WTC11 (cell line): ENCODE results near the gene NLN.

Experiments used
- CREB1 ChIP-seq: sonication (generic); formaldehyde crosslinking; IDR thresholded peaks from 2 replicates; pipeline ENCODE4 v1.8.0; 2023; ENCODE audit warnings: mild to moderate bottlenecking, missing genetic modification reagents
- ELF4 ChIP-seq: sonication (generic); formaldehyde crosslinking; IDR thresholded peaks from 2 replicates; pipeline ENCODE4 v1.8.1; 2022; ENCODE audit warnings: low read depth, mild to moderate bottlenecking, moderate library complexity, missing genetic modification reagents
- ERG ChIP-seq: fragments of 250-450 bp; sonication (Bioruptor Pico); IDR thresholded peaks from 2 replicates; pipeline ENCODE4 v1.8.0; 2021; ENCODE audit warnings: mild to moderate bottlenecking
- GABPB1 ChIP-seq: sonication (generic); formaldehyde crosslinking; IDR thresholded peaks from 2 replicates; pipeline ENCODE4 v1.8.1; 2023; ENCODE audit warnings: mild to moderate bottlenecking, missing genetic modification reagents
- HMGXB4 ChIP-seq: sonication (generic); formaldehyde crosslinking; IDR thresholded peaks from 2 replicates; pipeline ENCODE4 v1.8.1; 2023; ENCODE audit warnings: mild to moderate bottlenecking, moderate library complexity, missing genetic modification reagents
- NR3C1 ChIP-seq: sonication (generic); formaldehyde crosslinking; conservative IDR thresholded peaks from 2 replicates; pipeline ENCODE4 v1.8.1; 2023; ENCODE audit warnings: low read depth, mild to moderate bottlenecking, missing genetic modification reagents
- PRDM15 ChIP-seq: sonication (generic); formaldehyde crosslinking; IDR thresholded peaks from 2 replicates; pipeline ENCODE4 v1.8.0; 2022; ENCODE audit warnings: missing genetic modification reagents
- TEAD4 ChIP-seq: sonication (generic); formaldehyde crosslinking; IDR thresholded peaks from 2 replicates; pipeline ENCODE4 v1.8.0; 2022; ENCODE audit warnings: mild to moderate bottlenecking, missing genetic modification reagents
- USF2 ChIP-seq: sonication (generic); formaldehyde crosslinking; IDR thresholded peaks from 2 replicates; pipeline ENCODE4 v1.8.1; 2023; ENCODE audit warnings: mild to moderate bottlenecking, missing genetic modification reagents, moderate library complexity
- TF ChIP-seq, protein P1 (sequence below): fragments of 200-600 bp; IDR thresholded peaks from 2 replicates; pipeline ENCODE4 v1.8.0; 2022; ENCODE audit warnings: antibody characterized with exemption
- TF ChIP-seq, protein P2 (sequence below): sonication (generic); formaldehyde crosslinking; IDR thresholded peaks from 2 replicates; pipeline ENCODE4 v1.8.0; 2022; ENCODE audit warnings: mild to moderate bottlenecking, missing genetic modification reagents
- TF ChIP-seq, protein P3 (sequence below): sonication (generic); formaldehyde crosslinking; IDR thresholded peaks from 2 replicates; pipeline ENCODE4 v1.8.0; 2022; ENCODE audit warnings: mild to moderate bottlenecking, missing genetic modification reagents

DNA sequence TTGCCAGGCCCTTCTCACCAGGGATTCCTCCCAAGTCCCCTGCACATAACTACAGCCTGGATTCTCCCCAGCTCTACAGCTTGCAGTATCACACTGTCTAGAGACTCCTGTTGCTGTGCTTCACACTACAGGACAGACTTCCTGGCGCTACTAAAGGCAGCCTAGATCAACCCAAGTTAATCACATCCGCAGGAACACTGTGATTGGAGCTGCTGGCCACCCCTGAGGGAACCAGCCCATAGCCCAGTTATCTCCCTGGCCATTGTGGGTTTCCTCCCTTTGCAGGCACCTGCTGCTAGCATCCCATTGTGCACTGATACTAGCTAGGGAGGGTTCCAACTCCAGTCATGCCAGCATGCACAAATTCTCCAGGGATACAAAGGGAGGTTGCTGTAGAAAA, 53.5 kb downstream of the NLN start:
- TF ChIP-seq TEAD4 (CRISPR knock-in tag) (no peak), GABPB1 (no peak), ERG (no peak), PRDM15 (CRISPR knock-in tag) (no peak), ELF4 (CRISPR knock-in tag) (no peak), NR3C1 (CRISPR knock-in tag) (no peak), HMGXB4 (CRISPR knock-in tag) (no peak), USF2 (no peak), CREB1 (no peak)
- TF ChIP-seq, protein P1, sequence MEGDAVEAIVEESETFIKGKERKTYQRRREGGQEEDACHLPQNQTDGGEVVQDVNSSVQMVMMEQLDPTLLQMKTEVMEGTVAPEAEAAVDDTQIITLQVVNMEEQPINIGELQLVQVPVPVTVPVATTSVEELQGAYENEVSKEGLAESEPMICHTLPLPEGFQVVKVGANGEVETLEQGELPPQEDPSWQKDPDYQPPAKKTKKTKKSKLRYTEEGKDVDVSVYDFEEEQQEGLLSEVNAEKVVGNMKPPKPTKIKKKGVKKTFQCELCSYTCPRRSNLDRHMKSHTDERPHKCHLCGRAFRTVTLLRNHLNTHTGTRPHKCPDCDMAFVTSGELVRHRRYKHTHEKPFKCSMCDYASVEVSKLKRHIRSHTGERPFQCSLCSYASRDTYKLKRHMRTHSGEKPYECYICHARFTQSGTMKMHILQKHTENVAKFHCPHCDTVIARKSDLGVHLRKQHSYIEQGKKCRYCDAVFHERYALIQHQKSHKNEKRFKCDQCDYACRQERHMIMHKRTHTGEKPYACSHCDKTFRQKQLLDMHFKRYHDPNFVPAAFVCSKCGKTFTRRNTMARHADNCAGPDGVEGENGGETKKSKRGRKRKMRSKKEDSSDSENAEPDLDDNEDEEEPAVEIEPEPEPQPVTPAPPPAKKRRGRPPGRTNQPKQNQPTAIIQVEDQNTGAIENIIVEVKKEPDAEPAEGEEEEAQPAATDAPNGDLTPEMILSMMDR: no peak
- TF ChIP-seq, protein P2, sequence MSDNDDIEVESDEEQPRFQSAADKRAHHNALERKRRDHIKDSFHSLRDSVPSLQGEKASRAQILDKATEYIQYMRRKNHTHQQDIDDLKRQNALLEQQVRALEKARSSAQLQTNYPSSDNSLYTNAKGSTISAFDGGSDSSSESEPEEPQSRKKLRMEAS (CRISPR knock-in tag): no peak
- TF ChIP-seq, protein P3, sequence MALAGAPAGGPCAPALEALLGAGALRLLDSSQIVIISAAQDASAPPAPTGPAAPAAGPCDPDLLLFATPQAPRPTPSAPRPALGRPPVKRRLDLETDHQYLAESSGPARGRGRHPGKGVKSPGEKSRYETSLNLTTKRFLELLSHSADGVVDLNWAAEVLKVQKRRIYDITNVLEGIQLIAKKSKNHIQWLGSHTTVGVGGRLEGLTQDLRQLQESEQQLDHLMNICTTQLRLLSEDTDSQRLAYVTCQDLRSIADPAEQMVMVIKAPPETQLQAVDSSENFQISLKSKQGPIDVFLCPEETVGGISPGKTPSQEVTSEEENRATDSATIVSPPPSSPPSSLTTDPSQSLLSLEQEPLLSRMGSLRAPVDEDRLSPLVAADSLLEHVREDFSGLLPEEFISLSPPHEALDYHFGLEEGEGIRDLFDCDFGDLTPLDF: no peak
